Measurements from ENCODE around the gene ALB.

DNA sequence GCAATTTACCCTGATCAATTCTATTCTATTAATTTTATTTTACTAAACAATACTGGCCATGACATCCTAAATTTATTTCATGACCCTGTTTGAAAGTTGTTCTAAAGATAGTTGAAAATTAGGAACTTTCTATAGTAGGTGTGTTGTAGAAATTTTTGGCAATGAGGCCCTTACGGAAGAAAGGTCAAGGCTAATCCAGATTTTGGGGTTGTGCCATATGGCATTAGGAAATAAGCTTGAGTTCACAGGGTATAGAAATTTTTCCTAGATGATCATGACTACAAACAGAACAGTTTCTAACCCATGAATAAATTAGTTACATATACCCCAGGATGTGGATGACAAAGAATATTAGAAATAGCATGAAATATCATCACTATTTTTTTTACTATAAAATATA, 7.8 kb upstream of the ALB start:
- TF ChIP-seq CTCF (IDR thresholded peaks at IDR 0.05 in 8 of 11, conservative IDR thresholded peaks at IDR 0.05 in 3 of 11) (no peak), POLR2A (IDR thresholded peaks at IDR 0.05) (no peak), POLR2AphosphoS5 (IDR thresholded peaks at IDR 0.05) (no peak)
